Osteoblast (primary cell): ENCODE results near the gene NFX1. TPM values are rescaled to one million over a fixed set of nuclear protein-coding genes. Genes with fewer than 3 reads are reported as not detected.

ENCODE experiments used
- DNase-seq: peaks from one replicate; pipeline ENCODE4 v3.0.0; 2011; ENCODE audit warnings: low spot score, mixed read lengths; ENCODE audit not compliant: insufficient read length; ENCODE audit errors: missing footprints
- H2AFZ ChIP-seq: 2 replicates; pipeline ENCODE4 v1.6.0; 2011; ENCODE audit warnings: mild to moderate bottlenecking, low read length
- H3K27ac ChIP-seq: 2 replicates; pipeline ENCODE4 v1.5.1; 2011; ENCODE audit warnings: mild to moderate bottlenecking, low read depth, low read length, moderate library complexity
- H3K27me3 ChIP-seq: 2 replicates; pipeline ENCODE4 v1.6.0; 2012; ENCODE audit warnings: mild to moderate bottlenecking, control low read depth, inconsistent platforms, low read length, moderate library complexity; ENCODE audit not compliant: insufficient read depth
- H3K36me3 ChIP-seq: 2 replicates; pipeline ENCODE4 v1.5.1; 2011; ENCODE audit warnings: mild to moderate bottlenecking, low read length, control low read depth, moderate library complexity; ENCODE audit not compliant: insufficient read depth
- H3K4me1 ChIP-seq: 2 replicates; pipeline ENCODE4 v1.5.1; 2011; ENCODE audit warnings: mild to moderate bottlenecking, low read length, control low read depth, moderate library complexity; ENCODE audit not compliant: insufficient read depth
- H3K4me2 ChIP-seq: 2 replicates; pipeline ENCODE4 v1.6.0; 2011; ENCODE audit warnings: mild to moderate bottlenecking, low read length; ENCODE audit not compliant: insufficient read depth
- H3K4me3 ChIP-seq: fragments of 200-600 bp; sonication (generic); 3 replicates; pipeline ENCODE4 v1.5.1; 2012; ENCODE audit warnings: mild to moderate bottlenecking, low read length, inconsistent platforms; ENCODE audit not compliant: insufficient read depth
- H3K79me2 ChIP-seq: 2 replicates; pipeline ENCODE4 v1.6.0; 2012; ENCODE audit warnings: mild to moderate bottlenecking, low read length, control low read depth, inconsistent platforms; ENCODE audit not compliant: insufficient read depth
- H3K9me3 ChIP-seq: 2 replicates; pipeline ENCODE4 v1.5.1; 2011; ENCODE audit warnings: low read depth, low read length, control low read depth
- H4K20me1 ChIP-seq: 2 replicates; pipeline ENCODE4 v1.6.0; 2012; ENCODE audit warnings: mild to moderate bottlenecking, low read length, control low read depth; ENCODE audit not compliant: insufficient read depth
- total RNA-seq: library from RNA; depleted of rRNA; stranded (reverse); fragments of >200 nt; gene quantifications from 2 replicates; pipeline ENCODE4 v1.2.3, GENCODE V29; 2012
- TF ChIP-seq, protein P1 (sequence below): IDR thresholded peaks from 2 replicates; pipeline ENCODE4 v1.5.1; 2011; ENCODE audit warnings: mild to moderate bottlenecking, low read depth, low read length, moderate library complexity; ENCODE audit errors: extremely low read depth

NFX1 gene
- total RNA-seq, 1 donor, result 34.0 TPM

DNA sequence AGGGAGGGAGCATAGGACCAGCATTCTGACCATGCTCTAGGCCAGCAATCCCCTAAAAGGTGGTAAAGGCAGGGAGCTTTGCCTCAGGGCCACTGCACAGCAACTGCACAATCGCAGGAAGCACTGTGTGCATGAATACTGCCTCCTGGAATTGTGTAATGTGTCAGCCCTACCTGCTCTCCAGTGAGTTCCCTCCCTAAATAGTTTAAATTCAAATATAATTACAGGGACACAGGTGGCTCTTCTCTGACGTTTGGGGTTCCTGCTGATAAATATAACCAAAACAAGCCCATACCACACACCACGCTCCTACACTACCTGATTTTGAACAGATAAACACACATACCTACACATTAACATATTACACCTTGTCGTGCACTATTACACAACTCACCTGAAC, 34.8 kb upstream of the NFX1 start:
- Histone ChIP-seq H2AFZ (no peak overlapping the region), H3K4me3 (no peak overlapping the region), H3K79me2 (no peaks in the 10 kb centered on the region), H3K36me3 (peaks cover 68% of the 10 kb centered on the region), H3K9me3 (no peaks in the 10 kb centered on the region), H3K27me3 (no peaks in the 10 kb centered on the region), H3K27ac (no peak overlapping the region), H3K4me1 (peaks cover 5% of the 10 kb centered on the region), H4K20me1 (no peaks in the 10 kb centered on the region), H3K4me2 (no peak overlapping the region)
- TF ChIP-seq, protein P1, sequence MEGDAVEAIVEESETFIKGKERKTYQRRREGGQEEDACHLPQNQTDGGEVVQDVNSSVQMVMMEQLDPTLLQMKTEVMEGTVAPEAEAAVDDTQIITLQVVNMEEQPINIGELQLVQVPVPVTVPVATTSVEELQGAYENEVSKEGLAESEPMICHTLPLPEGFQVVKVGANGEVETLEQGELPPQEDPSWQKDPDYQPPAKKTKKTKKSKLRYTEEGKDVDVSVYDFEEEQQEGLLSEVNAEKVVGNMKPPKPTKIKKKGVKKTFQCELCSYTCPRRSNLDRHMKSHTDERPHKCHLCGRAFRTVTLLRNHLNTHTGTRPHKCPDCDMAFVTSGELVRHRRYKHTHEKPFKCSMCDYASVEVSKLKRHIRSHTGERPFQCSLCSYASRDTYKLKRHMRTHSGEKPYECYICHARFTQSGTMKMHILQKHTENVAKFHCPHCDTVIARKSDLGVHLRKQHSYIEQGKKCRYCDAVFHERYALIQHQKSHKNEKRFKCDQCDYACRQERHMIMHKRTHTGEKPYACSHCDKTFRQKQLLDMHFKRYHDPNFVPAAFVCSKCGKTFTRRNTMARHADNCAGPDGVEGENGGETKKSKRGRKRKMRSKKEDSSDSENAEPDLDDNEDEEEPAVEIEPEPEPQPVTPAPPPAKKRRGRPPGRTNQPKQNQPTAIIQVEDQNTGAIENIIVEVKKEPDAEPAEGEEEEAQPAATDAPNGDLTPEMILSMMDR, result no peak
- DNase-seq, result no peak

GRCh38 chr9:33256236-33256635, 34.1 kb upstream of the NFX1 start:
- Histone ChIP-seq H3K4me2 (no peak overlapping the region), H3K27ac (no peak overlapping the region), H3K4me3 (no peak overlapping the region), H2AFZ (no peak overlapping the region), H3K27me3 (no peaks in the 10 kb centered on the region), H3K4me1 (no peaks in the 10 kb centered on the region), H4K20me1 (no peaks in the 10 kb centered on the region), H3K36me3 (peaks cover 76% of the 10 kb centered on the region), H3K9me3 (no peaks in the 10 kb centered on the region), H3K79me2 (peaks cover 3% of the 10 kb centered on the region)
- DNase-seq, result no peak
- TF ChIP-seq, protein P1, result no peak

GRCh38 chr9:33257276-33257675, 33.0 kb upstream of the NFX1 start:
- peaks cover 11% of the 10 kb centered on the region for H3K79me2 ChIP-seq
- no peak overlapping the region for H3K4me2 ChIP-seq
- H3K27me3 ChIP-seq, result no peaks in the 10 kb centered on the region
- H3K4me3 ChIP-seq, result no peak overlapping the region
- DNase-seq, result no peak
- H3K27ac ChIP-seq, result no peak overlapping the region
- no peak overlapping the region for H2AFZ ChIP-seq
- peaks cover 78% of the 10 kb centered on the region for H3K36me3 ChIP-seq
- H4K20me1 ChIP-seq, result no peaks in the 10 kb centered on the region
- no peaks in the 10 kb centered on the region for H3K4me1 ChIP-seq
- no peaks in the 10 kb centered on the region for H3K9me3 ChIP-seq
- TF ChIP-seq, protein P1, result no peak

GRCh38 chr9:33260372-33260771, 29.9 kb upstream of the NFX1 start:
- H2AFZ ChIP-seq, result no peak overlapping the region

More at GRCh38 chr9:33260372-33260771, 29.9 kb upstream of the NFX1 start:
- Histone ChIP-seq H3K27me3 (no peaks in the 10 kb centered on the region), H3K4me2 (no peak overlapping the region), H3K79me2 (peaks cover 35% of the 10 kb centered on the region), H3K9me3 (no peaks in the 10 kb centered on the region), H4K20me1 (peaks cover 7% of the 10 kb centered on the region), H3K4me1 (peaks cover 12% of the 10 kb centered on the region), H3K36me3 (peaks cover 53% of the 10 kb centered on the region), H3K27ac (no peak overlapping the region), H3K4me3 (no peak overlapping the region)
- DNase-seq, result no peak
- TF ChIP-seq, protein P1, result no peak
